Measurements from ENCODE around the gene LDB2. TPM values are rescaled to one million over a fixed set of nuclear protein-coding genes. Genes with fewer than 3 reads are reported as not detected.
A peak's percentile ranks its signal among the peaks of the same experiment; 100 is the strongest.

The LDB2 gene
- total RNA-seq, 6 experiments from 2014 or later = 24.2 to 40.4 (median 31.7) TPM

GRCh38 chr4:16834814-16835213 lies 63.6 kb downstream of the LDB2 start:
- peak overlapping the region; percentile 11; the same call in 1 of the 2 replicates for H3K27ac Mint-ChIP-seq
- peaks cover 31% of the 10 kb centered on the region for H3K4me1 Mint-ChIP-seq (ENCODE audit: low read depth)
- DNase-seq = no peak
- H3K9me3 Mint-ChIP-seq = no peaks in the 10 kb centered on the region
- H3K27me3 Mint-ChIP-seq (ENCODE audit: insufficient read depth) = no peaks in the 10 kb centered on the region
- no peak overlapping the region for H3K4me3 Mint-ChIP-seq
- no peak for TF ChIP-seq CTCF (IDR thresholded peaks at IDR 0.05)
- H3K36me3 Mint-ChIP-seq (ENCODE audit: low read depth) = peaks cover 19% of the 10 kb centered on the region

DNA sequence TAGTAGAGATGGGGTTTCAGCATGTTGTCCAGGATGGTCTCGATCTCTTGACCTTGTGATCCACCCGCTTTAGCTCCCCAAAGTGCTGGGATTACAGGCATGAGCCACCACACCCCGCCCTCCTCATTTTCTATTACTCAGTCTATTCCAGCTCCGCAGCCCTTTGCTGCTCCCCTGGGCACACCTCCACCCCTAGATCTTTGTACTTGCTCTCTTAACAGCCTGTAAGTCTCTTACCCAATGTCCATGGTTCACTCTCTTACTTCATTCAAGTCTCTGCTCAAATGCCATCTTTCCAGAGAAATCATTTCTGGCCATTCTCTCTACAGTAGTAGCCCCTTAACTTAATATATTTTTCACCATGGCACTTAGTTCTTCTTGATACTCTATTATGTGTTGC lies 64.7 kb downstream of the LDB2 start:
- Mint-ChIP-seq H3K27ac (no peak overlapping the region), H3K36me3 (ENCODE audit: low read depth) (peaks cover 12% of the 10 kb centered on the region; the same call in 1 of the 2 replicates), H3K4me3 (no peak overlapping the region), H3K4me1 (ENCODE audit: low read depth) (peaks cover 37% of the 10 kb centered on the region), H3K27me3 (ENCODE audit: insufficient read depth) (no peaks in the 10 kb centered on the region; the same call in 1 of the 2 replicates), H3K9me3 (no peaks in the 10 kb centered on the region)
- no peak for DNase-seq
- TF ChIP-seq CTCF (IDR thresholded peaks at IDR 0.05) = no peak

- DNase-seq = no peak
- peaks cover 36% of the 10 kb centered on the region for H3K4me1 Mint-ChIP-seq (ENCODE audit: low read depth)
- H3K27ac Mint-ChIP-seq = no peak overlapping the region
These were observed 68.4 kb downstream of the LDB2 start for GRCh38 chr4:16830081-16830480.

DNA sequence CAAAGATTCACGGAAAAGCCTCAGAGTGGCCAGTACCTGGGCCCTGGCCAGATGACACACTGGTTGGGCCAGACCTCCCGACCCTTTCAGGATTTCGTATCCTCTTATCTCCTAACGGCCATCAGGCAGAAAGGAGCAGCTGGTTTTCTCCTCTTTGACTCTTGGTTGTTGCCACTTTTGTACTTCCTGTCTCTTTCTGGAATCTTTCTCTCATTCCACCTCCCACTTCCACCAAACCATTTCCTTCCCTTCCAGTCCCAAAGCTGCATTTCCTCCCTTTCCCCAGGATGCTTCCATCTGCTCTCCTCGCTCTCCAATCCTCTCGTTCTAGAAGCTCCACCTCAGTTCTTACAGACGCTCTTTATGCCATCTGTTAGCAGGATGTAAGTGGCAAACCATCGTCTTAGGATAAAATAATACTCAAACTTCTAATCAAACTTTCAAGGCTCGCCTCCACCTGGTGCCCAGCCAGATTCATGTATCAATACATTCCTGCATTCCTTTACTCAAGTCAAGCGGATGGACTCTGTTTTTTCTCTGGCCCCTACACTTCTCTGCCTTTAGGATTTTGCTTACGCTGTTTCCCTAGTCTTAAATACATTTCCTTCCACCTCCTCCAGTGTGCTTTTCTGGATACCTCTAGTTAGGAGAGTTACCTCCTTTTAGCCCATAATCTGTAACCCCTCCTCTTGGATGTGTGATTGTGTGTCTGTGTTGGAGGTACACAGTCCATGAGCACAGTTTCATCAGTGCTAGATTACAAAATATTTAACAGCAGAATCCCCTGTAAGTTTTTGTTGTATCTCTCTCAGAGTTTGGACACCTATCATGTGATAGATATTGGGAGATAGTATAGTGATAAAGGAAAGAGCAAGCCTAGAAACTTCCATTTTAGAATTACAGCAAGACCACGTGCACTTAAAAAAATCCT lies 70.4 kb downstream of the LDB2 start:
- Mint-ChIP-seq H3K27ac (peak overlapping the region; percentile 22; the same call in 1 of the 2 replicates), H3K9me3 (no peaks in the 10 kb centered on the region), H3K4me1 (ENCODE audit: low read depth) (peaks cover 34% of the 10 kb centered on the region), H3K27me3 (ENCODE audit: insufficient read depth) (no peaks in the 10 kb centered on the region; the same call in 1 of the 2 replicates), H3K4me3 (no peak overlapping the region), H3K36me3 (ENCODE audit: low read depth) (peaks cover 15% of the 10 kb centered on the region)
- no peak for TF ChIP-seq CTCF (IDR thresholded peaks at IDR 0.05)
- DNase-seq = no peak

More at GRCh38 chr4:16830081-16830480, 68.4 kb downstream of the LDB2 start:
- no peak for TF ChIP-seq CTCF (IDR thresholded peaks at IDR 0.05)
- no peaks in the 10 kb centered on the region; the same call in 1 of the 2 replicates for H3K27me3 Mint-ChIP-seq (ENCODE audit: insufficient read depth)
- H3K9me3 Mint-ChIP-seq = no peaks in the 10 kb centered on the region
- H3K36me3 Mint-ChIP-seq (ENCODE audit: low read depth) = peaks cover 1% of the 10 kb centered on the region; the same call in 1 of the 2 replicates
- H3K4me3 Mint-ChIP-seq = no peak overlapping the region

DNA sequence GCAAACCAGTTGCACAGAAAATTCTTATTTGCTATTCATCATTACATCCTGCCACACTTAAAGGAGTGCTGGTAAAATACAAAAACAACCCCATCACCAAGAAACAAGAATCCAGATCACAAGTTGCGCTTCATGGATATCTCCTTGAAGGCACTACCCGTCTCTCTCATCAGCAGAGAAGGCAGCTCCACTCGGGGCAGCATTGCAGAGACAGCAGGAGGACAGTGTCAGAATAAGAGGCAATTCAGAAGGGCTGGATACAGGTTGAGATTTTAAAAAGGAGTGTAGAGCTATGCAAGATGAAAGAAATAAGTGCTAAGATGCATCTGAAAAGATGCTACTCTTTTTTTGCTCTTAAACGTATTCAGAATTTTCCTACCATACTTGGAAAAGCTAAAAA lies 71.4 kb downstream of the LDB2 start:
- Mint-ChIP-seq H3K27me3 (ENCODE audit: insufficient read depth) (no peaks in the 10 kb centered on the region; the same call in 1 of the 2 replicates), H3K36me3 (ENCODE audit: low read depth) (peaks cover 19% of the 10 kb centered on the region), H3K9me3 (no peaks in the 10 kb centered on the region), H3K4me3 (no peak overlapping the region), H3K4me1 (ENCODE audit: low read depth) (peaks cover 34% of the 10 kb centered on the region), H3K27ac (no peak overlapping the region)
- DNase-seq = no peak
- TF ChIP-seq CTCF (IDR thresholded peaks at IDR 0.05) = no peak
